CD14-positive monocyte (primary cell): ENCODE data around the gene ZNG1F. TPM values are rescaled to one million over a fixed set of nuclear protein-coding genes. Genes with fewer than 3 reads are reported as not detected.
A peak's percentile ranks its signal among the peaks of the same experiment; 100 is the strongest.
"Not testable (repeated sequence)": the region's sequence is repeated elsewhere in the genome, so short reads cannot be mapped to it uniquely, and the experiment has no call there.

Source experiments
- DNase-seq, 3 donors: peaks; one replicate each; pipeline ENCODE4 v3.0.0-alpha.2; 2011 to 2022
- H2AFZ ChIP-seq: 2 replicates; pipeline ENCODE4 v1.6.0; 2012; ENCODE audit warnings: mild to moderate bottlenecking, low read depth, low read length, inconsistent platforms; ENCODE audit not compliant: insufficient read depth, poor library complexity, severe bottlenecking
- H3K27ac ChIP-seq, 2 donors: 1 replicate in 1 of 2; 2 replicates in 1 of 2; pipeline ENCODE4 v1.5.1; 2012 to 2013; ENCODE audit warnings: low read length in 2 of 2, control low read depth in 1 of 2, inconsistent platforms in 1 of 2, low read depth in 1 of 2, mild to moderate bottlenecking in 1 of 2
- H3K27me3 ChIP-seq, 2 donors: one replicate each; pipeline versions ENCODE4 v1.6.0 to v1.6.1; 2011 to 2013; ENCODE audit warnings: low read length in 2 of 2; ENCODE audit not compliant: control insufficient read depth in 2 of 2, insufficient read depth in 2 of 2
- H3K36me3 ChIP-seq, 2 donors: replicated peaks in 1 of 2; 1 replicate in 1 of 2; 2 replicates in 1 of 2; pipeline versions ENCODE4 v1.5.1 to v1.6.1; 2012 to 2013; ENCODE audit warnings: low read length in 2 of 2, control low read depth in 1 of 2, inconsistent platforms in 1 of 2, mild to moderate bottlenecking in 1 of 2; ENCODE audit not compliant: insufficient read depth in 2 of 2, control insufficient read depth in 1 of 2
- H3K4me1 ChIP-seq, 2 donors: 1 replicate in 1 of 2; 2 replicates in 1 of 2; pipeline versions ENCODE4 v1.5.1 to v1.6.1; 2012 to 2013; ENCODE audit warnings: low read length in 2 of 2, control low read depth in 1 of 2, inconsistent platforms in 1 of 2, mild to moderate bottlenecking in 1 of 2, moderate library complexity in 1 of 2; ENCODE audit not compliant: insufficient read depth in 2 of 2, control insufficient read depth in 1 of 2
- H3K4me2 ChIP-seq: replicated peaks from 2 replicates; pipeline ENCODE3; 2012; ENCODE audit warnings: low read length, moderate library complexity, mild to moderate bottlenecking; ENCODE audit not compliant: poor library complexity, severe bottlenecking; ENCODE audit errors: extremely low read depth
- H3K4me3 ChIP-seq, 3 experiments: fragments of 200-600 bp in 1 of 3; sonication (generic) in 1 of 3; replicated peaks in 1 of 3; 1 replicate in 2 of 3; 2 replicates in 1 of 3; pipeline ENCODE4 v1.5.1; 2011 to 2013; ENCODE audit warnings: low read length in 3 of 3, mild to moderate bottlenecking in 3 of 3, control low read depth in 2 of 3, low read depth in 2 of 3, inconsistent platforms in 1 of 3, moderate library complexity in 1 of 3
- H3K79me2 ChIP-seq: 2 replicates; pipeline ENCODE4 v1.6.0; 2012; ENCODE audit warnings: mild to moderate bottlenecking, control low read depth, inconsistent platforms, low read length, moderate library complexity; ENCODE audit not compliant: insufficient read depth
- H3K9ac ChIP-seq: 2 replicates; pipeline ENCODE4 v1.6.0; 2017; ENCODE audit warnings: low read length, mild to moderate bottlenecking; ENCODE audit not compliant: insufficient read depth, poor library complexity, severe bottlenecking
- H3K9me3 ChIP-seq, 2 donors: replicated peaks in 1 of 2; 1 replicate in 1 of 2; 2 replicates in 1 of 2; pipeline versions ENCODE4 v1.5.1 to v1.6.1; 2012 to 2013; ENCODE audit warnings: low read length in 2 of 2, control low read depth in 1 of 2; ENCODE audit not compliant: control insufficient read depth in 1 of 2, insufficient read depth in 1 of 2
- H4K20me1 ChIP-seq: 2 replicates; pipeline ENCODE4 v1.6.0; 2012; ENCODE audit warnings: mild to moderate bottlenecking, low read length, control low read depth, moderate library complexity; ENCODE audit not compliant: insufficient read depth
- H3K27ac Mint-ChIP-seq, 7 donors: one replicate each; pipeline ENCODE4 v1.8.0; 2020; ENCODE audit warnings: mild to moderate bottlenecking in 7 of 7, mixed read lengths in 7 of 7, moderate library complexity in 6 of 7, inconsistent platforms in 2 of 7
- H3K27me3 Mint-ChIP-seq, 3 donors: one replicate each; pipeline ENCODE4 v1.8.0; 2021 to 2022; ENCODE audit warnings: low read depth in 3 of 3, mild to moderate bottlenecking in 3 of 3, mixed read lengths in 3 of 3, moderate library complexity in 3 of 3, inconsistent platforms in 1 of 3
- H3K36me3 Mint-ChIP-seq, 2 donors: one replicate each; pipeline ENCODE4 v1.8.0; 2020; ENCODE audit warnings: mixed read lengths in 2 of 2, inconsistent platforms in 1 of 2, mild to moderate bottlenecking in 1 of 2
- H3K4me1 Mint-ChIP-seq: one replicate; pipeline ENCODE4 v1.8.0; 2020; ENCODE audit warnings: mild to moderate bottlenecking, mixed read lengths
- H3K4me3 Mint-ChIP-seq, 2 donors: one replicate each; pipeline ENCODE4 v1.8.0; 2020; ENCODE audit warnings: mild to moderate bottlenecking in 2 of 2, mixed read lengths in 2 of 2, moderate library complexity in 1 of 2
- H3K9me3 Mint-ChIP-seq, 7 donors: one replicate each; pipeline ENCODE4 v1.8.0; 2020 to 2022; ENCODE audit warnings: mixed read lengths in 7 of 7, mild to moderate bottlenecking in 6 of 7, moderate library complexity in 6 of 7, inconsistent platforms in 2 of 7
- WGBS: methylation state at CpG from one replicate; pipeline ENCODE4 v1.1.5; 2013; ENCODE audit warnings: missing lambda C conversion rate; ENCODE audit not compliant: insufficient coverage; 5-methylcytosine and 5-hydroxymethylcytosine counted together
- intact Hi-C, 2 donors: fragments of 100-400 bp; cut with micrococcal nuclease; formaldehyde crosslinking; loops; one replicate each; pipeline versions ENCODE4 v1.15.0 to v1.15.1; 2023
- polyA minus RNA-seq: library from RNA; depleted of rRNA, polyadenylated mRNA; stranded (reverse); fragments of >200 nt; gene quantifications from 2 replicates; pipeline ENCODE4 v1.2.3, GENCODE V29; 2012
- polyA plus RNA-seq, 3 donors: library from polyadenylated mRNA; depleted of rRNA in 1 of 3; unstranded in 2 of 3; stranded (reverse) in 1 of 3; fragments of 300-500 nt in 2 of 3; fragments of >200 nt in 1 of 3; fragmentation: Illumina TruSeq in 2 of 3; gene quantifications; 1 replicate in 2 of 3; 2 replicates in 1 of 3; pipeline ENCODE4 v1.2.3, GENCODE V29; 2012 to 2021
- total RNA-seq, 12 experiments: library from RNA in 1 of 12; stranded (reverse) in 1 of 12; fragments of 120-200 nt in 1 of 12; gene quantifications; one replicate each; pipeline ENCODE4 v1.2.4 and lab custom pipeline; 2013 to 2026; ENCODE audit warnings: mixed read lengths in 6 of 12, inconsistent platforms in 1 of 12

ZNG1F gene
- total RNA-seq (2013), result 9.6 TPM
- polyA plus RNA-seq, result 10 to 100 TPM in 1 of 3 donors, 1 to 10 TPM in 2; 4.7 to 32.1 (median 5.6) TPM
- 7.6 and 9.5 TPM in 2 replicates for polyA minus RNA-seq
- total RNA-seq (lab: John Stamatoyannopoulos, UW), result 0.87 to 4.8 (median 2.8) reads per million in 11 experiments

GRCh38 chr9:41189217-41189616, at the start of gene ZNG1F:
Gene ZNG1F, minus strand, starts transcription at chr9:41189317. Its CDS starts 59 bp downstream, at chr9:41189258.
- H3K4me3 ChIP-seq, H3K79me2 ChIP-seq, H3K27ac ChIP-seq, H3K4me2 ChIP-seq, H2AFZ ChIP-seq, H3K27me3 Mint-ChIP-seq, H3K4me1 Mint-ChIP-seq, H3K4me1 ChIP-seq, H3K27me3 ChIP-seq, H3K9ac ChIP-seq, intact Hi-C loops, H3K36me3 ChIP-seq, H3K9me3 ChIP-seq, H3K27ac Mint-ChIP-seq, H3K36me3 Mint-ChIP-seq, H3K4me3 Mint-ChIP-seq, H4K20me1 ChIP-seq, DNase-seq, H3K9me3 Mint-ChIP-seq: not testable (repeated sequence)
- no CpG with 5 or more reads among the region's 31 CpGs for WGBS

GRCh38 chr9:41237110-41237749, 48.1 kb upstream of the ZNG1F start:
- Histone ChIP-seq H3K4me1 (peaks cover 7 to 11% of the 10 kb centered on the region in 2 donors), H3K27ac (peak overlapping the region in 1 of 2 donors; percentile 38), H3K9me3 (peaks cover 25 to 43% of the 10 kb centered on the region in 2 donors), H3K4me3 (peak overlapping the region; percentile 18 to 47 (median 20)), H2AFZ (peak overlapping the region; percentile 35), H3K9ac (peak overlapping the region; percentile 46)
- Mint-ChIP-seq H3K9me3 (peaks cover 20 to 38% (median 33%) of the 10 kb centered on the region in 7 donors), H3K4me3 (peak overlapping the region in 1 of 2 donors; percentile 34), H3K27ac (peak overlapping the region in 2 of 7 donors; percentile 57 to 65)
- H3K27me3 Mint-ChIP-seq, H4K20me1 ChIP-seq, H3K27me3 ChIP-seq, H3K79me2 ChIP-seq, H3K4me1 Mint-ChIP-seq, intact Hi-C loops, H3K36me3 ChIP-seq, H3K4me2 ChIP-seq, H3K36me3 Mint-ChIP-seq: not testable (repeated sequence)
- WGBS, result 69% methylated on average over 28 of the region's 51 CpGs
- DNase-seq, result peak in 1 of 3 donors; percentile 11

GRCh38 chr9:41236486-41237109, 47.5 kb upstream of the ZNG1F start:
- H2AFZ ChIP-seq, intact Hi-C loops, H3K4me1 Mint-ChIP-seq, H3K27me3 ChIP-seq, H3K9ac ChIP-seq, H3K36me3 ChIP-seq, DNase-seq, H3K79me2 ChIP-seq, H3K36me3 Mint-ChIP-seq, H3K27ac Mint-ChIP-seq, H3K4me2 ChIP-seq, H4K20me1 ChIP-seq, H3K27me3 Mint-ChIP-seq: not testable (repeated sequence)
- H3K4me3 ChIP-seq, result peak overlapping the region in 1 of 3 experiments; percentile 36
- 72% methylated on average over 23 of the region's 23 CpGs for WGBS
- H3K9me3 ChIP-seq, result peaks cover 26 to 45% of the 10 kb centered on the region in 2 donors
- Mint-ChIP-seq H3K9me3 (peaks cover 20 to 38% (median 31%) of the 10 kb centered on the region in 7 donors), H3K4me3 (peak overlapping the region in 1 of 2 donors; percentile 49)
- peaks cover 7 to 12% of the 10 kb centered on the region in 2 donors for H3K4me1 ChIP-seq
- peak overlapping the region in 1 of 2 donors; percentile 46 for H3K27ac ChIP-seq

- Histone ChIP-seq H3K27ac (peak overlapping the region in 1 of 2 donors; percentile 42), H2AFZ (peak overlapping the region; percentile 46), H3K4me1 (peaks cover 7 to 12% of the 10 kb centered on the region in 2 donors), H3K4me3 (peak overlapping the region; percentile 11 to 66 (median 30)), H3K4me2 (peak overlapping the region; percentile 44), H3K9me3 (peaks cover 31 to 49% of the 10 kb centered on the region in 2 donors)
- peaks cover 20 to 34% (median 27%) of the 10 kb centered on the region in 7 donors for H3K9me3 Mint-ChIP-seq
- H3K27me3 Mint-ChIP-seq, H3K9ac ChIP-seq, H3K79me2 ChIP-seq, H3K27me3 ChIP-seq, H3K27ac Mint-ChIP-seq, H3K36me3 ChIP-seq, H4K20me1 ChIP-seq, intact Hi-C loops, H3K4me1 Mint-ChIP-seq, H3K36me3 Mint-ChIP-seq: not testable (repeated sequence)
- 73% methylated on average over 28 of the region's 55 CpGs for WGBS
- peak in 1 of 3 donors; percentile 31 for DNase-seq
- H3K4me3 Mint-ChIP-seq, result peak overlapping the region; percentile 51 to 88
Measured at GRCh38 chr9:41234811-41235805, 46.0 kb upstream of the ZNG1F start.
